ENCODE results near the gene DLGAP1. TPM values are rescaled to one million over a fixed set of nuclear protein-coding genes. Genes with fewer than 3 reads are reported as not detected.

The DLGAP1 gene
- total RNA-seq, 1 donor from 2014 or later = 7.7 TPM

DNA sequence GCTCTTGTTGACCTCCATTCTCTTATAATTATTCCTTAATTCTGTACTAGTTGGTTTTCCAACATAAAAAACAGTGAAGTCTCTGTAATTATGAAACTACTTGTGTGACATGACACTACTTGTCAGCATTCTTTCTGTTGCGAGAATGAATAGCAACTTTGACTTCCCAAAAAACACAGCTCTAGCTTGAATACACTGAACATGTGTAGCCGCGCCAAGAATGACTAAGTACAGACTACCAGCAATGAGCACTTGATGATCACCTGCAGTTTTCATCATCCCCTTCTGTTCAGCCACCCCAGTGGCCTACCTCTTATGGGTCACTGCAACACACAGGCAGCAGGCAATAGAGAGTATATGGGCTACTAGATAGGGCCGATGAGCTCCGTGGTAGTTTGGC is 775.9 kb downstream of the DLGAP1 start:
- H3K27ac Mint-ChIP-seq (ENCODE audit: unreplicated experiment) = no peak overlapping the region
- H3K36me3 Mint-ChIP-seq (ENCODE audit: low read depth) = peaks cover 2% of the 10 kb centered on the region
- peaks cover 7% of the 10 kb centered on the region for H3K4me1 Mint-ChIP-seq (ENCODE audit: low read depth)
- peaks cover 9% of the 10 kb centered on the region for H3K9me3 Mint-ChIP-seq (ENCODE audit: low read depth)
- TF ChIP-seq, protein P1, sequence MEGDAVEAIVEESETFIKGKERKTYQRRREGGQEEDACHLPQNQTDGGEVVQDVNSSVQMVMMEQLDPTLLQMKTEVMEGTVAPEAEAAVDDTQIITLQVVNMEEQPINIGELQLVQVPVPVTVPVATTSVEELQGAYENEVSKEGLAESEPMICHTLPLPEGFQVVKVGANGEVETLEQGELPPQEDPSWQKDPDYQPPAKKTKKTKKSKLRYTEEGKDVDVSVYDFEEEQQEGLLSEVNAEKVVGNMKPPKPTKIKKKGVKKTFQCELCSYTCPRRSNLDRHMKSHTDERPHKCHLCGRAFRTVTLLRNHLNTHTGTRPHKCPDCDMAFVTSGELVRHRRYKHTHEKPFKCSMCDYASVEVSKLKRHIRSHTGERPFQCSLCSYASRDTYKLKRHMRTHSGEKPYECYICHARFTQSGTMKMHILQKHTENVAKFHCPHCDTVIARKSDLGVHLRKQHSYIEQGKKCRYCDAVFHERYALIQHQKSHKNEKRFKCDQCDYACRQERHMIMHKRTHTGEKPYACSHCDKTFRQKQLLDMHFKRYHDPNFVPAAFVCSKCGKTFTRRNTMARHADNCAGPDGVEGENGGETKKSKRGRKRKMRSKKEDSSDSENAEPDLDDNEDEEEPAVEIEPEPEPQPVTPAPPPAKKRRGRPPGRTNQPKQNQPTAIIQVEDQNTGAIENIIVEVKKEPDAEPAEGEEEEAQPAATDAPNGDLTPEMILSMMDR (IDR thresholded peaks at IDR 0.05) = no peak
- H3K4me3 Mint-ChIP-seq (ENCODE audit: unreplicated experiment) = no peak overlapping the region
- H3K27me3 Mint-ChIP-seq (ENCODE audit: low read depth) = no peaks in the 10 kb centered on the region
- no peak for DNase-seq (ENCODE audit: low spot score)

DNA sequence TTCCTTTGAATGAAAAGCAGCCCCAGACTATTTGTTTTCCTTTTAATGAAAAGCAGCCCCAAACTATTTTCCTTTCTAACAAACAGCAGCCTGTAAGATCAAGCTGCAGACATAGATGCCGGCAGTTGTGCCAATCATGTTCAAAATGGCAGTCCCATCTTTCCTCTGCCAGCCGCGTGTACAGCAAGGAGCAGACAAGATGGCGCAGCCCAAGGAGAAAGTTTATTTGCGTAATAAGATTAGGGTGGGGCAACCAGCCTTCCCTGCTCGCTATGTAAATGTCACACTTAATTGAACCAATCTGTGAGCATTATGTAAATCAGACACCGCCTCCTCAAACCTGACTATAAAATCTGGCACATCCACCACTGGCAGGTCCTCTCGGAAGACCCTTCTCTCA is 779.1 kb downstream of the DLGAP1 start:
- Mint-ChIP-seq H3K4me3 (ENCODE audit: unreplicated experiment) (no peak overlapping the region), H3K36me3 (ENCODE audit: low read depth) (no peaks in the 10 kb centered on the region), H3K4me1 (ENCODE audit: low read depth) (peaks cover 7% of the 10 kb centered on the region), H3K27me3 (ENCODE audit: low read depth) (no peaks in the 10 kb centered on the region), H3K27ac (ENCODE audit: unreplicated experiment) (no peak overlapping the region), H3K9me3 (ENCODE audit: low read depth) (no peaks in the 10 kb centered on the region)
- TF ChIP-seq, protein P1 (IDR thresholded peaks at IDR 0.05) = no peak
- no peak for DNase-seq (ENCODE audit: low spot score)

DNA sequence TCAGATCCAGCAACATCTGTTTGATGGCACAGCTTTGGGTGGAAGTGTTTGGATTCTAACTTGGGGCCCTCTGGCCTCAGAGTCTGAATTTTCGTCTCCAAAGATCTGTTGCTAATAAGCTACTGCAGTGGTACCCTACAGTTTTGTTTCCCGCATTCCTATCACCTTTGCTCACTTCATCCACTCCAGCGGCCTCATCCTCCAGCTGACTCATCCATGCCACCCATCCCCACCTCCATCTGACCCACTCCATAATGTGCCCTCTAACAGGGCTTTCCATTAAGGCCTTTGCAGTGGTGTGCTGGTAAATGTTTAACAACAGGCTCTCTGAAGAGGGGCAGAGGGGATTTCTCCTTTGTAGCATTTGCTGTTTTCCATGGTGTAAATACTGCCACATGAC is 779.7 kb downstream of the DLGAP1 start:
- peaks cover 7% of the 10 kb centered on the region for H3K4me1 Mint-ChIP-seq (ENCODE audit: low read depth)
- TF ChIP-seq, protein P1 (IDR thresholded peaks at IDR 0.05) = no peak
- peak overlapping the region; percentile 52 for H3K27ac Mint-ChIP-seq (ENCODE audit: unreplicated experiment)
- H3K36me3 Mint-ChIP-seq (ENCODE audit: low read depth) = no peaks in the 10 kb centered on the region
- DNase-seq (ENCODE audit: low spot score) = no peak
- no peaks in the 10 kb centered on the region for H3K27me3 Mint-ChIP-seq (ENCODE audit: low read depth)
- H3K9me3 Mint-ChIP-seq (ENCODE audit: low read depth) = no peaks in the 10 kb centered on the region
- H3K4me3 Mint-ChIP-seq (ENCODE audit: unreplicated experiment) = no peak overlapping the region

DNA sequence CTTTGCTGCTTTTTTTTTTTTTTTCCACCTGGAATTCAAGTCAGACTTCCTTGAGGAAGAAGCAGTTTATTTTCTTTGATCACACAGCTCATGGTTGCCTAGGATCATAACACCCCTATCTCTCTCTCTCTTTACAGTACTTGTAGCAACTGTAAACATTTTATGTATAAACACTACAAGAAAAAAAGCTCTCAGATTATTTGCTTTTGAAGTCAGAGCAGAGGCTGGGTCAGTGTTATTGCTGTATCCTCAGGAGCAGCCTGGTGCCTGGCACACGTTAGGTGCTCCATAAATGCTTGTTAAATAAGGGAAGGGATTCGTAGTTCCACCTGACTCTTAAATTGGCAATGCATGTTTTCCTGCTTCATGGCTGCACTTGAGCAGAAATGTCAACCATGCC is 783.9 kb downstream of the DLGAP1 start:
- Mint-ChIP-seq H3K4me1 (ENCODE audit: low read depth) (peaks cover 7% of the 10 kb centered on the region), H3K36me3 (ENCODE audit: low read depth) (no peaks in the 10 kb centered on the region), H3K27me3 (ENCODE audit: low read depth) (no peaks in the 10 kb centered on the region), H3K9me3 (ENCODE audit: low read depth) (no peaks in the 10 kb centered on the region), H3K27ac (ENCODE audit: unreplicated experiment) (no peak overlapping the region), H3K4me3 (ENCODE audit: unreplicated experiment) (no peak overlapping the region)
- TF ChIP-seq, protein P1 (IDR thresholded peaks at IDR 0.05) = no peak
- no peak for DNase-seq (ENCODE audit: low spot score)

DNA sequence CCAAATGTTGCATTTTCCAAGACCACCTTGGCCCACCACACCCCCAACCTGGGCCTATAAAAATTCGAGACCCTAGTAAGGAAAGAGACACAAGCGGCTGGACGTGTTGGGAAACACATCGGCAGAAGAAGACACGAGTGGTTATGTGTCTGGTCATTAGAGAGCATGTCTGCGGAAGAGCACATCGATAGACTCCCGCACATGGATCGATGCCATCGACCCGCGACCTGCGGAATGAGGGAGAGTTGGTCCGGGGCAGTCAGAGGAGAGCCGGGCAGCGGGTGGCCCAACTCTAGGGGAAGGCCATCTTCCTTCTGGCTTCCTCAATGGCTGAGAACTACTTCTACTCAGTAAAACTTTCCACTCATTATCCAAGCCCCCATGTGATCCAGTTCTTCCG is 785.7 kb downstream of the DLGAP1 start:
- Mint-ChIP-seq H3K4me1 (ENCODE audit: low read depth) (peaks cover 18% of the 10 kb centered on the region), H3K27me3 (ENCODE audit: low read depth) (no peaks in the 10 kb centered on the region), H3K36me3 (ENCODE audit: low read depth) (no peaks in the 10 kb centered on the region), H3K27ac (ENCODE audit: unreplicated experiment) (no peak overlapping the region), H3K4me3 (ENCODE audit: unreplicated experiment) (no peak overlapping the region), H3K9me3 (ENCODE audit: low read depth) (no peaks in the 10 kb centered on the region)
- no peak for DNase-seq (ENCODE audit: low spot score)
- TF ChIP-seq, protein P1 (IDR thresholded peaks at IDR 0.05) = no peak
